ENCODE data around the gene SULT1A2. TPM values are rescaled to one million over a fixed set of nuclear protein-coding genes. Genes with fewer than 3 reads are reported as not detected.
"Not testable (repeated sequence)": the region's sequence is repeated elsewhere in the genome, so short reads cannot be mapped to it uniquely, and the experiment has no call there.

SULT1A2 gene
- total RNA-seq, 1 donor from 2014 or later: 13.0 TPM

DNA sequence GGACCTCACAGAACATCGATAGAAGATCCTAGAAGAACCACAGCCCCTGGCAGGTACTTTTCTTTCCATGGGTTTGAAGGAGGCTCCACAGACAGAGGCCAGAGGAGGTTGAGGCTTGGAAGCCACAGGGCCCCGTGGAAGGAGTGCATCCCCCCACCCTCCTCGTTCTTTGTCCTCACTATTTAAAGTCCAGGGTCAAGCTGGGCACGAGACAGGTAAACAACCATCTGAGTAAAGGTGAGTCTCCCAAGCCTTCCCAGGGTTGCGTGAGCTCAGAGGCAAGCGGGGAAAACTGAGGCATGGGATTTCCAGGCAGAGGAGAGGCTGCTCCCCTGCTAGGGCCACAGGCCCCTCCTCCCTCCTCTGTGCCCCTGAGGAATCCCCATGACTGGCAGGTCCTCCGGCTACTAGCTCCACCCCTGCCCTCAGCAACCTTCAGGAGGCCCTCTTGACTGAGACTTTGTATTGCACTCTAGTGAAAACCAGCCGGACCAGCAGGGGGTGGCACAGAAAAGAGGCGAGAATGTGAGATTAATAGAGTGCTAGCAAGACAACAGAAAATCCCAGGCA is 927 bp upstream of the SULT1A2 start:
- DNase-seq (peak; percentile 84), ATAC-seq (peak; percentile 59)
- intact Hi-C loops (cut with DNase I): no loop called here
- Histone ChIP-seq H3K4me1 (peaks cover 16% of the 10 kb centered on the region), H3K36me3 (no peaks in the 10 kb centered on the region), H3K27ac (peak overlapping the region; percentile 72), H3K9me3 (no peaks in the 10 kb centered on the region), H3K27me3 (no peaks in the 10 kb centered on the region), H3K4me3 (no peak overlapping the region)
- TF ChIP-seq, protein P1, sequence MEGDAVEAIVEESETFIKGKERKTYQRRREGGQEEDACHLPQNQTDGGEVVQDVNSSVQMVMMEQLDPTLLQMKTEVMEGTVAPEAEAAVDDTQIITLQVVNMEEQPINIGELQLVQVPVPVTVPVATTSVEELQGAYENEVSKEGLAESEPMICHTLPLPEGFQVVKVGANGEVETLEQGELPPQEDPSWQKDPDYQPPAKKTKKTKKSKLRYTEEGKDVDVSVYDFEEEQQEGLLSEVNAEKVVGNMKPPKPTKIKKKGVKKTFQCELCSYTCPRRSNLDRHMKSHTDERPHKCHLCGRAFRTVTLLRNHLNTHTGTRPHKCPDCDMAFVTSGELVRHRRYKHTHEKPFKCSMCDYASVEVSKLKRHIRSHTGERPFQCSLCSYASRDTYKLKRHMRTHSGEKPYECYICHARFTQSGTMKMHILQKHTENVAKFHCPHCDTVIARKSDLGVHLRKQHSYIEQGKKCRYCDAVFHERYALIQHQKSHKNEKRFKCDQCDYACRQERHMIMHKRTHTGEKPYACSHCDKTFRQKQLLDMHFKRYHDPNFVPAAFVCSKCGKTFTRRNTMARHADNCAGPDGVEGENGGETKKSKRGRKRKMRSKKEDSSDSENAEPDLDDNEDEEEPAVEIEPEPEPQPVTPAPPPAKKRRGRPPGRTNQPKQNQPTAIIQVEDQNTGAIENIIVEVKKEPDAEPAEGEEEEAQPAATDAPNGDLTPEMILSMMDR (IDR thresholded peaks at IDR 0.05): peak; percentile 19

DNA sequence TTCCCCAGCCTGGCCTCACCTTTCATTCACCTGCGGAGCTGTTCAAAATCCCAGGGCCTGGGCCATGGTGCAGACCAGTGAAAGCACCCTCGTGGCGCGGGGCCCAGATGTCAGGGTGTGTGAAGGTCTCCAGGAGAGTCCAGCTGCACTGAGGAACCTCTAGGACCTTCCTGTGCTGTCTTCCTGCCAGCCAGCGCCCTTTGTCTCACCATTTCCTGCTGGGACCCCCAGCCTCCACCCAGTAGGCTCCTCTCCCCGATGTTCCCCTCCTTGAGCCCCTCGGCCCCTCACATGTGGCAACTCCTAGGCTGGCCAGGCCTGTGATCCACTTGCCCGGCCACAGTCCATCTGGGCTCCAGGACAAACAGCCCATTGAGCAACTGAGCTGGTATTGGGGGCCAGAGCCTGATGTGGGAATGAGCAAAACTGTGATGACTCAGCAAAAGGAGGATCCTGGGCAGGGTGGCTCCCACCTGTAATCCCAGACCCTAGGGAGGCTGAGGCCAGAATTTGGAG is 677 bp downstream of the SULT1A2 start:
- peak overlapping the region; percentile 41 for H3K4me3 ChIP-seq

DNA sequence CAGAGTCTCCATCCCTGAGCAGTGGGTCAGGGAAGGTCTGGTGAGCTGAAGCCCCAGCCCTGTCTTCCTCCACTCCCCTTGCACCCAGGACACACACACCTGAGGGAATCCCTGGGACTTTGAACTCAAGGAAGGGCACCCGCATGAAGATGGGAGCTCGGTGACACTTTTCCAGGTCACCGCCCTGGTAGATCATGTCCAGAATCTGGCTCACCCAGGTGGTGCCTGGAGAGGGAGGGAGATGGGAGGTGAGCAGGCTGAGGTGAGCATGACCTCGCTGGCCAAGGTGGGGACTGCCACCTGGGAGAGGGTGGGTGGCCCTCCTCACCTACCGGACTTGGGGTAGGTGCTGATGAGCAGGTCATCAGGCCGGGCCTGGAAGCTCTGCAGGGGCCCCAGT is 1.4 kb downstream of the SULT1A2 start:
- H3K9me3 ChIP-seq; intact Hi-C loops (cut with DNase I); H3K27me3 ChIP-seq; DNase-seq; ATAC-seq; H3K4me3 ChIP-seq; H3K27ac ChIP-seq: not testable (repeated sequence)
- H3K36me3 ChIP-seq: peaks cover 12% of the 10 kb centered on the region
- peaks cover 16% of the 10 kb centered on the region for H3K4me1 ChIP-seq

More for the DNA sequence above, 677 bp downstream of the SULT1A2 start:
- peak; percentile 70 for DNase-seq
- TF ChIP-seq, protein P1 (IDR thresholded peaks at IDR 0.05): no peak
- Histone ChIP-seq H3K4me1 (peaks cover 16% of the 10 kb centered on the region), H3K9me3 (no peaks in the 10 kb centered on the region), H3K36me3 (peaks cover 5% of the 10 kb centered on the region), H3K27me3 (no peaks in the 10 kb centered on the region), H3K27ac (peak overlapping the region; percentile 72)
- peak; percentile 1 for ATAC-seq
- intact Hi-C loops (cut with DNase I): no loop called here

DNA sequence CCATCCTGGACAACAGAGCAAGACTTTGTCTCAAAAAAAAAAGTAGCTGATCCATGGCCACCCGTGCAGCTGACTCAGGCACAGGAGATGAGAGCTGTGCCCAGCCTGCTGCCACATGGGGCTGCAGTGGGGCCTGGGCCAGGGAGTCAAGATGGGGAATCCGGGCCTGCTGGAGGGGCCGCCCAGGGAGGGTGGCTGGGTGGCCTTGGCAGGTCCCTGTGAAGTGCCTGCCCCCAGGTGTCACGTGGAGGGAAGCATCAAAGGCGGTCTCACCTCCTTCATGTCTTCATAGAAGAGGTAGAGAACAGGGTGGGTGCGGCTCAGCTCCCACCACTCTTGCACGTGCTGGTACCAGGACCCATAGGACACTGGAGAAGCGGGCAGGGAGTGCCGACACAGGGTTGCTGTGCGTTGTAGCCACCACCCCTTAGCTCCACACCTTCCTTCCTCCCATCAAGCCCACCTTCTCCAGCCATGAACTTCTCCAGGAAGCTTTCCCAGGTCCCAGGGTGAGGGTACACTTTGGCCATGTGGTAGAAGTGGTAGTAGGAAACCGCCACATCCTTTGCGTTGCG is 3.8 kb downstream of the SULT1A2 start:
- no peak overlapping the region for H3K4me3 ChIP-seq
- TF ChIP-seq, protein P1 (IDR thresholded peaks at IDR 0.05): no peak
- intact Hi-C loops (cut with DNase I): no loop called here
- ATAC-seq (no peak), DNase-seq (no peak)
- H3K4me1 ChIP-seq: peaks cover 16% of the 10 kb centered on the region
- H3K9me3 ChIP-seq: no peaks in the 10 kb centered on the region
- no peaks in the 10 kb centered on the region for H3K27me3 ChIP-seq
- peaks cover 35% of the 10 kb centered on the region for H3K36me3 ChIP-seq
- H3K27ac ChIP-seq: no peak overlapping the region

DNA sequence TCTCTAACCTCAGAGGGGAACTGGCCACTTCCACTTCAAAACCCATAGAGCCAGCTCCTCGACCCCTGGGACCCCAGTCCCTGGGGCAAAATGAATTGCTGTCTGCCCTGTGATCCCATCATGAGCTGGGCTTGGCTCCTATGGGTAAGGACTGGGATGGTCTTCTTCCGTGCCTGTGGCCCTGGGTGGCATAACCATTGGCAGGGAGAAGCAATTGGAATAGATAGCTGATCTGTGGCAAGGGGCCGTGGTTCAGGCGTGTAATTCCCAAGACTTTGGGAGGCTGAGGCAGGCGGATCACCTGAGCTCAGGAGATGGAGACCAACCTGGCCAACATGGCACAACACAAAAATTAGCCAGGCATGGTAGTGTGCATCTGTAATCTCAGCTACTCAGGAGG is 4.3 kb downstream of the SULT1A2 start:
- peaks cover 40% of the 10 kb centered on the region for H3K36me3 ChIP-seq
- H3K27me3 ChIP-seq: no peaks in the 10 kb centered on the region
- DNase-seq (no peak), ATAC-seq (no peak)
- intact Hi-C loops (cut with DNase I): no loop called here
- H3K4me1 ChIP-seq: peaks cover 11% of the 10 kb centered on the region
- H3K4me3 ChIP-seq: no peak overlapping the region
- no peaks in the 10 kb centered on the region for H3K9me3 ChIP-seq
- TF ChIP-seq, protein P1 (IDR thresholded peaks at IDR 0.05): no peak
- no peak overlapping the region for H3K27ac ChIP-seq

DNA sequence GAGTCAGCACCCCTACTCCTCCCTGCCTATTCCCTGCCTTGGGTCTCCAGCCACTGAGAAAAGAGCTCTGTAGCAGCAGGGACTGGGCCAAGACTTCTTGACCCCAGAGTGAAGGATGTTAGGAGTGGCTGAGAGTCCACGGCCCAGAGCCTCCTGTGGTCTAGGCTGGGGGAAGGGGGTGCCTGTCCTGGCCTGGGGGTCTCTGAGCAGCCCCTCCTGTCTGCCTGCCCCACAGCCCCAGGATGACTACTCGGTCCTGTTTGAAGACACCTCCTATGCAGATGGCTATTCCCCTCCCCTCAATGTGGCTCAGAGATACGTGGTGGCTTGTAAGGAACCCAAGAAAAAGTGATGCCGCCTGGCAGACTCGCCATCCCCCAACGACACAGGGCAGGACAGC is 5.5 kb downstream of the SULT1A2 start:
- Histone ChIP-seq H3K4me1 (peaks cover 3% of the 10 kb centered on the region), H3K27ac (no peak overlapping the region), H3K27me3 (no peaks in the 10 kb centered on the region), H3K36me3 (peaks cover 48% of the 10 kb centered on the region), H3K4me3 (no peak overlapping the region), H3K9me3 (no peaks in the 10 kb centered on the region)
- TF ChIP-seq, protein P1 (IDR thresholded peaks at IDR 0.05): no peak
- DNase-seq: no peak
- intact Hi-C loops (cut with DNase I): no loop called here
- no peak for ATAC-seq
